Naive thymus-derived CD4-positive, alpha-beta T cell (primary cell): ENCODE data around the gene BPHL. TPM values are rescaled to one million over a fixed set of nuclear protein-coding genes. Genes with fewer than 3 reads are reported as not detected.
A peak's percentile ranks its signal among the peaks of the same experiment; 100 is the strongest.

Experiments used
- ATAC-seq: fragments of 150-1000 bp; cut with Tn5 transposase; 2 replicates; pipeline ENCODE4 v1.10.0; 2021; ENCODE audit warnings: mild to moderate bottlenecking, moderate library complexity
- CTCF ChIA-PET: fragments of 350-600 bp; sonication (Branson Sonifier 250); formaldehyde crosslinking; loops from one replicate; lab custom pipeline; 2021; ENCODE audit warnings: antibody characterized with exemption; lab: Charles Lee
- POLR2A ChIA-PET: fragments of 350-600 bp; sonication (Branson Sonifier 250); formaldehyde crosslinking; loops from one replicate; lab custom pipeline; 2021; ENCODE audit warnings: antibody characterized with exemption, inconsistent platforms; lab: Charles Lee
- DNase-seq, 9 donors: peaks; one replicate each; pipeline versions ENCODE4 v3.0.0 to v3.0.0-alpha.2; 2020 to 2022; ENCODE audit warnings: mixed read lengths in 1 of 9
- H3K27ac ChIP-seq: one replicate; pipeline ENCODE4 v1.7.0; 2013; ENCODE audit warnings: mild to moderate bottlenecking, low read depth, low read length, moderate library complexity
- H3K27me3 ChIP-seq, 2 donors: one replicate each; pipeline ENCODE4 v1.7.0; 2013; ENCODE audit warnings: low read length in 2 of 2, mild to moderate bottlenecking in 2 of 2, moderate library complexity in 2 of 2; ENCODE audit not compliant: control insufficient read depth in 2 of 2, insufficient read depth in 2 of 2
- H3K36me3 ChIP-seq, 3 experiments: 1 replicate in 2 of 3; 2 replicates in 1 of 3; pipeline ENCODE4 v1.7.0; 2013; ENCODE audit warnings: low read length in 3 of 3, mild to moderate bottlenecking in 3 of 3, moderate library complexity in 1 of 3; ENCODE audit not compliant: insufficient read depth in 3 of 3, control insufficient read depth in 2 of 3
- H3K4me1 ChIP-seq, 2 donors: one replicate each; pipeline ENCODE4 v1.7.0; 2013; ENCODE audit warnings: low read length in 2 of 2, mild to moderate bottlenecking in 2 of 2, moderate library complexity in 1 of 2; ENCODE audit not compliant: control insufficient read depth in 2 of 2, insufficient read depth in 2 of 2
- H3K4me3 ChIP-seq: 2 replicates; pipeline ENCODE4 v1.7.0; 2013; ENCODE audit warnings: mild to moderate bottlenecking, low read length
- H3K9me3 ChIP-seq, 3 experiments: 1 replicate in 2 of 3; 2 replicates in 1 of 3; pipeline ENCODE4 v1.7.0; 2013; ENCODE audit warnings: low read length in 3 of 3; ENCODE audit not compliant: control insufficient read depth in 2 of 3
- H3K27ac Mint-ChIP-seq, 9 donors: one replicate each; pipeline ENCODE4 v1.8.0; 2020 to 2022; ENCODE audit warnings: mixed read lengths in 9 of 9, mild to moderate bottlenecking in 8 of 9, moderate library complexity in 5 of 9, inconsistent platforms in 2 of 9
- H3K27me3 Mint-ChIP-seq, 5 donors: one replicate each; pipeline ENCODE4 v1.8.0; 2021 to 2022; ENCODE audit warnings: mixed read lengths in 5 of 5, mild to moderate bottlenecking in 1 of 5
- H3K36me3 Mint-ChIP-seq, 5 donors: one replicate each; pipeline ENCODE4 v1.8.0; 2020 to 2022; ENCODE audit warnings: mixed read lengths in 5 of 5, mild to moderate bottlenecking in 3 of 5, inconsistent platforms in 1 of 5
- H3K4me1 Mint-ChIP-seq, 7 donors: one replicate each; pipeline ENCODE4 v1.8.0; 2020 to 2022; ENCODE audit warnings: mixed read lengths in 7 of 7, mild to moderate bottlenecking in 3 of 7, inconsistent platforms in 1 of 7
- H3K4me3 Mint-ChIP-seq, 10 donors: one replicate each; pipeline ENCODE4 v1.8.0; 2020 to 2022; ENCODE audit warnings: mild to moderate bottlenecking in 10 of 10, mixed read lengths in 10 of 10, moderate library complexity in 6 of 10, inconsistent platforms in 2 of 10
- H3K9me3 Mint-ChIP-seq, 11 donors: one replicate each; pipeline ENCODE4 v1.8.0; 2020 to 2022; ENCODE audit warnings: mixed read lengths in 11 of 11, mild to moderate bottlenecking in 4 of 11, inconsistent platforms in 1 of 11, moderate library complexity in 1 of 11
- intact Hi-C, 2 donors: fragments of 100-400 bp; cut with micrococcal nuclease; formaldehyde crosslinking; loops; one replicate each; pipeline ENCODE4 v1.15.1; 2023
- polyA plus RNA-seq, 2 donors: library from polyadenylated mRNA; unstranded; fragments of 300-500 nt; fragmentation: Illumina TruSeq; gene quantifications; one replicate each; pipeline ENCODE4 v1.2.3, GENCODE V29; 2021
- total RNA-seq, 6 experiments: library from RNA in 5 of 6; stranded (reverse) in 5 of 6; gene quantifications; 1 replicate in 5 of 6; 2 replicates in 1 of 6; pipeline ENCODE4 v1.2.3 and lab custom pipeline; 2021 to 2026

BPHL gene
- total RNA-seq (10 to 100 TPM in 2 of 5 experiments, 1 to 10 TPM in 3; 7.9 to 18.0 (median 10.0) TPM), polyA plus RNA-seq (1 to 10 TPM; 9.3 to 9.6 TPM), total RNA-seq (lab: John Stamatoyannopoulos, UW) (4.6 reads per million, percentile 22 among the genes with 10 or more reads in this experiment)

- peak; percentile 99 for ATAC-seq
- Histone ChIP-seq H3K4me1 (peaks cover 0 to 4% of the 10 kb centered on the region in 2 donors), H3K27ac (peak within 1 kb of the TSS; percentile 97), H3K9me3 (no peaks in the 10 kb centered on the region), H3K4me3 (peak within 1 kb of the TSS; percentile 91), H3K27me3 (no peaks in the 10 kb centered on the region), H3K36me3 (peaks cover 0 to 22% (median 4%) of the 10 kb centered on the region in 3 experiments)
- Mint-ChIP-seq H3K27ac (peak within 1 kb of the TSS; percentile 82 to 97 (median 95)), H3K36me3 (peaks cover 0 to 6% (median 0%) of the 10 kb centered on the region in 5 donors), H3K9me3 (no peaks in the 10 kb centered on the region), H3K27me3 (peaks cover 0 to 5% (median 0%) of the 10 kb centered on the region in 5 donors), H3K4me3 (peak within 1 kb of the TSS; percentile 77 to 93 (median 90)), H3K4me1 (peaks cover 12 to 19% (median 18%) of the 10 kb centered on the region in 7 donors)
- intact Hi-C loops: loop anchor here (1.0 to 5.0 kb wide), 23 partner anchors 8 to 1018 kb away; partner anchors contain the start of genes NQO2 (in 2 of the 2), TUBB2A (in 2 of the 2), WRNIP1 (in 2 of the 2) and ECI2 (in 1 of the 2)
- DNase-seq: peak; percentile 97 to 100 (median 99)
- CTCF ChIA-PET: no interaction called here
- POLR2A ChIA-PET: interaction anchor here (1.4 kb wide), 1 partner anchor 51 kb away, joined by 3 read pairs; the partner anchor contains the start of gene RIPK1
Observed at GRCh38 chr6:3118353-3119039, at the start of gene BPHL. Gene BPHL (plus strand): TSS chr6:3118711. CDS start chr6:3118741, 30 bp downstream.

GRCh38 chr6:3071568-3071967 is 46.9 kb upstream of the BPHL start:
- ChIA-PET CTCF (no interaction called here), POLR2A (interaction anchor here (0.6 to 1.4 kb wide), 4 partner anchors 8 to 86 kb away, joined by 3 to 4 read pairs (median 3); no protein-coding TSS in a partner anchor)
- DNase-seq (no peak), ATAC-seq (no peak)
- intact Hi-C loops: no loop called here
- no peaks in the 10 kb centered on the region for H3K27me3 ChIP-seq
- Mint-ChIP-seq H3K4me3 (peak overlapping the region in 3 of 10 donors; percentile 10 to 86 (median 18)), H3K9me3 (no peaks in the 10 kb centered on the region), H3K27me3 (no peaks in the 10 kb centered on the region), H3K36me3 (peaks cover 5 to 24% (median 11%) of the 10 kb centered on the region in 5 donors), H3K27ac (peak overlapping the region in 4 of 9 donors; percentile 59 to 94 (median 74)), H3K4me1 (peaks cover 47 to 87% (median 76%) of the 10 kb centered on the region in 7 donors)
- peaks cover 0 to 10% (median 3%) of the 10 kb centered on the region in 3 experiments for H3K36me3 ChIP-seq
- no peaks in the 10 kb centered on the region for H3K9me3 ChIP-seq
- H3K27ac ChIP-seq: no peak overlapping the region
- peaks cover 38% of the 10 kb centered on the region in 2 donors for H3K4me1 ChIP-seq
- no peak overlapping the region for H3K4me3 ChIP-seq

GRCh38 chr6:3072798-3073197 is 45.7 kb upstream of the BPHL start:
- no peaks in the 10 kb centered on the region for H3K27me3 Mint-ChIP-seq
- H3K4me1 Mint-ChIP-seq: peaks cover 46 to 86% (median 75%) of the 10 kb centered on the region in 7 donors
- DNase-seq (no peak), ATAC-seq (no peak)
- POLR2A ChIA-PET: interaction anchor here (1.4 kb wide), 1 partner anchor 9 kb away, joined by 3 read pairs; no protein-coding TSS in a partner anchor
- no peaks in the 10 kb centered on the region for H3K9me3 ChIP-seq
- H3K27me3 ChIP-seq: no peaks in the 10 kb centered on the region
- H3K27ac ChIP-seq: no peak overlapping the region
- H3K9me3 Mint-ChIP-seq: no peaks in the 10 kb centered on the region
- intact Hi-C loops: no loop called here
- H3K36me3 ChIP-seq: peaks cover 0 to 22% (median 3%) of the 10 kb centered on the region in 3 experiments
- H3K36me3 Mint-ChIP-seq: peaks cover 15 to 29% (median 22%) of the 10 kb centered on the region in 5 donors
- H3K4me1 ChIP-seq: peaks cover 33 to 35% of the 10 kb centered on the region in 2 donors
- H3K27ac Mint-ChIP-seq: no peak overlapping the region
- CTCF ChIA-PET: interaction anchor here (0.5 kb wide), 1 partner anchor 46 kb away, joined by 3 read pairs; no protein-coding TSS in a partner anchor
- no peak overlapping the region for H3K4me3 ChIP-seq
- H3K4me3 Mint-ChIP-seq: no peak overlapping the region

- no peak overlapping the region for H3K27ac ChIP-seq
- intact Hi-C loops: no loop called here
- no peak for DNase-seq
- ATAC-seq: no peak
- H3K4me1 ChIP-seq: peaks cover 32 to 35% of the 10 kb centered on the region in 2 donors
- peaks cover 3 to 28% (median 3%) of the 10 kb centered on the region in 3 experiments for H3K36me3 ChIP-seq
- H3K27ac Mint-ChIP-seq: peak overlapping the region in 4 of 9 donors; percentile 3 to 58 (median 18)
- no peaks in the 10 kb centered on the region for H3K9me3 ChIP-seq
- peak overlapping the region in 1 of 10 donors; percentile 23 for H3K4me3 Mint-ChIP-seq
- peaks cover 47 to 84% (median 75%) of the 10 kb centered on the region in 7 donors for H3K4me1 Mint-ChIP-seq
- POLR2A ChIA-PET: interaction anchor here (1.4 kb wide), 1 partner anchor 10 kb away, joined by 3 read pairs; no protein-coding TSS in a partner anchor
- H3K9me3 Mint-ChIP-seq: no peaks in the 10 kb centered on the region
- no peaks in the 10 kb centered on the region for H3K27me3 ChIP-seq
- no peaks in the 10 kb centered on the region for H3K27me3 Mint-ChIP-seq
- H3K4me3 ChIP-seq: no peak overlapping the region
- H3K36me3 Mint-ChIP-seq: peaks cover 19 to 32% (median 26%) of the 10 kb centered on the region in 5 donors
- CTCF ChIA-PET: interaction anchor here (0.5 kb wide), 1 partner anchor 46 kb away, joined by 3 read pairs; no protein-coding TSS in a partner anchor
Observed at GRCh38 chr6:3073382-3073781, 45.1 kb upstream of the BPHL start.

- peaks cover 10 to 45% (median 16%) of the 10 kb centered on the region in 3 experiments for H3K36me3 ChIP-seq
Observed at GRCh38 chr6:3075772-3076113, 42.8 kb upstream of the BPHL start.

GRCh38 chr6:3076320-3076719 is 42.2 kb upstream of the BPHL start:
- Histone ChIP-seq H3K27me3 (no peaks in the 10 kb centered on the region), H3K27ac (no peak overlapping the region), H3K36me3 (peaks cover 15 to 51% (median 22%) of the 10 kb centered on the region in 3 experiments), H3K4me3 (no peak overlapping the region), H3K4me1 (peaks cover 21 to 22% of the 10 kb centered on the region in 2 donors), H3K9me3 (no peaks in the 10 kb centered on the region)
- POLR2A ChIA-PET: interaction anchor here (0.8 to 1.5 kb wide), 5 partner anchors 10 to 305 kb away, joined by 3 to 7 read pairs (median 4); no protein-coding TSS in a partner anchor
- Mint-ChIP-seq H3K27ac (peak overlapping the region in 3 of 9 donors; percentile 71 to 72 (median 72)), H3K36me3 (peaks cover 26 to 53% (median 37%) of the 10 kb centered on the region in 5 donors), H3K9me3 (no peaks in the 10 kb centered on the region), H3K4me3 (peak overlapping the region in 4 of 10 donors; percentile 59 to 74 (median 70)), H3K4me1 (peaks cover 37 to 65% (median 60%) of the 10 kb centered on the region in 7 donors), H3K27me3 (no peaks in the 10 kb centered on the region)
- ATAC-seq: no peak
- no peak for DNase-seq
- intact Hi-C loops: no loop called here
- CTCF ChIA-PET: no interaction called here

More at GRCh38 chr6:3075772-3076113, 42.8 kb upstream of the BPHL start:
- Mint-ChIP-seq H3K36me3 (peaks cover 26 to 48% (median 35%) of the 10 kb centered on the region in 5 donors), H3K27ac (peak overlapping the region in 8 of 9 donors; percentile 37 to 79 (median 72)), H3K27me3 (no peaks in the 10 kb centered on the region), H3K9me3 (no peaks in the 10 kb centered on the region), H3K4me3 (peak overlapping the region in 9 of 10 donors; percentile 59 to 84 (median 74)), H3K4me1 (peaks cover 38 to 70% (median 66%) of the 10 kb centered on the region in 7 donors)
- CTCF ChIA-PET: no interaction called here
- intact Hi-C loops: no loop called here
- H3K27ac ChIP-seq: peak overlapping the region; percentile 31
- POLR2A ChIA-PET: interaction anchor here (0.9 to 1.5 kb wide), 5 partner anchors 10 to 304 kb away, joined by 3 to 7 read pairs (median 4); partner anchors contain the start of gene NQO2
- peaks cover 22 to 23% of the 10 kb centered on the region in 2 donors for H3K4me1 ChIP-seq
- DNase-seq: no peak
- no peak for ATAC-seq
- H3K27me3 ChIP-seq: no peaks in the 10 kb centered on the region
- H3K4me3 ChIP-seq: no peak overlapping the region
- no peaks in the 10 kb centered on the region for H3K9me3 ChIP-seq
